HEK293 (cell line): ENCODE measurements around the gene MCM7.
A peak's percentile ranks its signal among the peaks of the same experiment; 100 is the strongest.

ENCODE experiments used
- CTCF ChIA-PET: fragments of 350-600 bp; formaldehyde crosslinking; extraction: SDS; loops from one replicate; lab custom pipeline; 2021; ENCODE audit warnings: antibody characterized with exemption; lab: Yijun Ruan, JAX
- POLR2A ChIA-PET: fragments of 300-600 bp; formaldehyde crosslinking; extraction: SDS; loops from one replicate; lab custom pipeline; 2020; ENCODE audit warnings: antibody characterized with exemption, inconsistent platforms; lab: Yijun Ruan, JAX
- H3K27ac ChIP-seq: fragments of 200-500 bp; sonication (Bioruptor generic); 2 replicates; pipeline ENCODE4 v1.5.1; 2014; ENCODE audit warnings: low read depth, low read length, control low read depth, inconsistent platforms; ENCODE audit errors: extremely low read depth
- H3K36me3 ChIP-seq, 2 experiments: fragments of 200-500 bp in 1 of 2; sonication (Bioruptor generic) in 1 of 2; 1 replicate in 1 of 2; 2 replicates in 1 of 2; pipeline ENCODE4 v1.5.1; 2014 to 2017; ENCODE audit warnings: inconsistent platforms in 2 of 2, low read length in 2 of 2; ENCODE audit not compliant: control insufficient read depth in 2 of 2, insufficient read depth in 1 of 2
- H3K4me1 ChIP-seq: fragments of 200-500 bp; sonication (Bioruptor generic); 2 replicates; pipeline ENCODE4 v1.5.1; 2014; ENCODE audit warnings: mild to moderate bottlenecking, low read length, inconsistent platforms; ENCODE audit not compliant: control insufficient read depth, insufficient read depth
- H3K4me3 ChIP-seq: 2 replicates; pipeline ENCODE4 v1.5.1; 2011; ENCODE audit warnings: low read depth, mild to moderate bottlenecking, control low read depth, low read length, moderate library complexity
- H3K9me3 ChIP-seq: fragments of 200-500 bp; sonication (Bioruptor generic); 2 replicates; pipeline ENCODE4 v1.5.1; 2014; ENCODE audit warnings: low read depth, low read length, inconsistent platforms; ENCODE audit not compliant: control insufficient read depth, insufficient read depth
- IKZF3 ChIP-seq: fragments of 450-650 bp; IDR thresholded peaks from 2 replicates; pipeline ENCODE4 v1.5.0; 2018; ENCODE audit warnings: missing biosample characterization, mild to moderate bottlenecking, missing genetic modification characterization, moderate library complexity
- KLF1 ChIP-seq: fragments of 450-650 bp; formaldehyde crosslinking; IDR thresholded peaks from 2 replicates; pipeline ENCODE4 v1.5.1; 2016; ENCODE audit warnings: missing biosample characterization, missing genetic modification characterization
- KLF9 ChIP-seq: fragments of 450-650 bp; formaldehyde crosslinking; IDR thresholded peaks from 2 replicates; pipeline ENCODE4 v1.5.1; 2016; ENCODE audit warnings: missing biosample characterization, missing genetic modification characterization, low read depth
- SALL2 ChIP-seq: fragments of 450-650 bp; formaldehyde crosslinking; IDR thresholded peaks from 2 replicates; pipeline ENCODE4 v1.5.0; 2017; ENCODE audit warnings: missing biosample characterization, mild to moderate bottlenecking, missing genetic modification characterization, borderline replicate concordance
- SP2 ChIP-seq: fragments of 450-650 bp; formaldehyde crosslinking; IDR thresholded peaks from 2 replicates; pipeline ENCODE4 v1.5.1; 2016; ENCODE audit warnings: missing biosample characterization, missing genetic modification characterization
- YY1 ChIP-seq: fragments of 450-650 bp; formaldehyde crosslinking; IDR thresholded peaks from 2 replicates; pipeline ENCODE4 v1.5.1; 2018; ENCODE audit warnings: missing biosample characterization, missing genetic modification characterization
- ZBTB1 ChIP-seq: fragments of 450-650 bp; formaldehyde crosslinking; IDR thresholded peaks from 2 replicates; pipeline ENCODE4 v1.5.1; 2016; ENCODE audit warnings: missing biosample characterization, missing genetic modification characterization
- ZBTB48 ChIP-seq: fragments of 450-650 bp; formaldehyde crosslinking; IDR thresholded peaks from 2 replicates; pipeline ENCODE4 v1.5.1; 2016; ENCODE audit warnings: missing biosample characterization, missing genetic modification characterization
- ZBTB8A ChIP-seq: fragments of 450-650 bp; formaldehyde crosslinking; IDR thresholded peaks from 2 replicates; pipeline ENCODE4 v1.5.1; 2016; ENCODE audit warnings: missing biosample characterization, missing genetic modification characterization
- ZIC2 ChIP-seq: fragments of 450-650 bp; formaldehyde crosslinking; IDR thresholded peaks from 2 replicates; pipeline ENCODE4 v1.5.1; 2016; ENCODE audit warnings: missing biosample characterization, missing genetic modification characterization
- ZNF121 ChIP-seq: fragments of 450-650 bp; formaldehyde crosslinking; IDR thresholded peaks from 2 replicates; pipeline ENCODE4 v1.5.1; 2016; ENCODE audit warnings: missing biosample characterization, missing genetic modification characterization
- ZNF133 ChIP-seq: fragments of 450-650 bp; formaldehyde crosslinking; IDR thresholded peaks from 2 replicates; pipeline ENCODE4 v1.5.1; 2016; ENCODE audit warnings: missing biosample characterization, missing genetic modification characterization
- ZNF214 ChIP-seq: fragments of 450-650 bp; formaldehyde crosslinking; IDR thresholded peaks from 2 replicates; pipeline ENCODE4 v1.5.1; 2017; ENCODE audit warnings: missing biosample characterization, mild to moderate bottlenecking, missing genetic modification characterization, borderline replicate concordance
- ZNF366 ChIP-seq: fragments of 450-650 bp; formaldehyde crosslinking; conservative IDR thresholded peaks from 2 replicates; pipeline ENCODE4 v1.5.1; 2016; ENCODE audit warnings: missing biosample characterization, missing genetic modification characterization
- ZNF391 ChIP-seq: fragments of 450-650 bp; formaldehyde crosslinking; IDR thresholded peaks from 2 replicates; pipeline ENCODE4 v1.5.1; 2016; ENCODE audit warnings: low read depth, missing biosample characterization, missing genetic modification characterization, borderline replicate concordance
- ZNF394 ChIP-seq: fragments of 450-650 bp; formaldehyde crosslinking; IDR thresholded peaks from 2 replicates; pipeline ENCODE4 v1.5.1; 2016; ENCODE audit warnings: missing biosample characterization, missing genetic modification characterization, mild to moderate bottlenecking, moderate library complexity, borderline replicate concordance
- ZNF404 ChIP-seq: fragments of 450-650 bp; formaldehyde crosslinking; IDR thresholded peaks from 2 replicates; pipeline ENCODE4 v1.5.1; 2017; ENCODE audit warnings: missing biosample characterization, missing genetic modification characterization
- ZNF416 ChIP-seq: fragments of 450-650 bp; formaldehyde crosslinking; IDR thresholded peaks from 2 replicates; pipeline ENCODE4 v1.5.1; 2016; ENCODE audit warnings: missing biosample characterization, missing genetic modification characterization
- ZNF501 ChIP-seq: fragments of 450-650 bp; formaldehyde crosslinking; IDR thresholded peaks from 2 replicates; pipeline ENCODE4 v1.5.1; 2016; ENCODE audit warnings: missing biosample characterization, missing genetic modification characterization
- ZNF623 ChIP-seq: fragments of 450-650 bp; formaldehyde crosslinking; IDR thresholded peaks from 2 replicates; pipeline ENCODE4 v1.5.1; 2016; ENCODE audit warnings: missing biosample characterization, missing genetic modification characterization
- ZNF768 ChIP-seq: fragments of 450-650 bp; formaldehyde crosslinking; IDR thresholded peaks from 2 replicates; pipeline ENCODE4 v1.5.1; 2018; ENCODE audit warnings: missing biosample characterization, mild to moderate bottlenecking, missing genetic modification characterization
- TF ChIP-seq, protein P1 (sequence below): fragments of 450-650 bp; formaldehyde crosslinking; optimal IDR thresholded peaks from 2 replicates; pipeline ENCODE3; 2016; ENCODE audit warnings: missing biosample characterization, mild to moderate bottlenecking, missing genetic modification characterization
- TF ChIP-seq, protein P2 (sequence below): fragments of 450-650 bp; formaldehyde crosslinking; conservative IDR thresholded peaks from 2 replicates; pipeline ENCODE4 v1.5.1; 2016; ENCODE audit warnings: low read depth, missing biosample characterization, missing genetic modification characterization
- TF ChIP-seq, protein P3 (sequence below): fragments of 450-650 bp; formaldehyde crosslinking; IDR thresholded peaks from 2 replicates; pipeline ENCODE4 v1.5.1; 2016; ENCODE audit warnings: missing biosample characterization, missing genetic modification characterization
- TF ChIP-seq, protein P4 (sequence below): fragments of 450-650 bp; formaldehyde crosslinking; IDR thresholded peaks from 2 replicates; pipeline ENCODE4 v1.5.1; 2016; ENCODE audit warnings: missing biosample characterization, missing genetic modification characterization
- TF ChIP-seq, protein P5 (sequence below): fragments of 450-650 bp; formaldehyde crosslinking; IDR thresholded peaks from 2 replicates; pipeline ENCODE4; 2016; ENCODE audit warnings: missing biosample characterization, missing genetic modification characterization

Gene MCM7

DNA sequence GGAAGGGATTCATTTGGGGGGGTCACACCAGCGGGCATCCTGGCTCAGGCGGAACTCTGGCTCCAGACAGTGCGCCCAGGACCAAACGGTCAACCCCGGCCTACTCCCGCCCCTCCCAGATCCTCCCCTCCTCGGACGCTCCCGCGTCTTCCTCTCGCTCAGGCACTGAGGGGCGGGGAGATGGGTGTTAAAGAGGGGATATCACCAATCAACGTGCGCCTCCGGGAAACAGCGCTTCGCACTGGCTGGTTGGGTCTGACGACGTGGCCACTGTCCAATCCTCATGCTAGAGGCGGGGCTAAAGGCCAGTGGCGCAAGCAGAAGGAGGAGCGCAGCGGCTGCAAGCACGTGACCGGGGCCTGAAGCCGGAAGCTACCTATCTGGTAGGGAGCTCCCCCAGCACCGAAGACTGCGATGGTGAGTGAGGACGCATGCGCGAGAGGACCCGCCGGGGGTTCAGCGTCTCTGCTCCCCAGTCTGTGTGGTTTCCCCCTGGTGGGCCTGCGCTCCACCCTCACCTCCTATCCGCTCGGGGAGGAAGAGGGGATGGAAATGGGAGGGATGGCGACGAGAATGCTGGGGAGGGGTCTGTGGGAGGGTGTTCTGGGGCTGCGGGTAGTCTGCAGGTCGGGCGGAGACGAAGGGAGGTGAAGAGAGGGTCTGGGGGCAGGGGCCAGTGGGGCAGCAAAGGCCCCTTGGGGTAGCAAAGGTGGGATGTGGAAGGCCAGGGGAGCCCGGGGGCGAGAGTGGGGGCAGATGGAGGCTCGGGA lies 47.5 kb upstream of the MCM7 start, which contains the start of gene LAMTOR4 (continued):
- TF ChIP-seq ZNF391 (tag by site-specific recombination) (peak; percentile 79; the same call in 1 of the 2 replicates), KLF9 (peak; percentile 63), ZIC2 (peak; percentile 82), ZNF416 (tag by site-specific recombination) (no peak), SALL2 (tag by site-specific recombination) (no peak), IKZF3 (peak; percentile 86), YY1 (no peak), ZNF501 (tag by site-specific recombination) (peak; percentile 93), SP2 (tag by site-specific recombination) (peak; percentile 100), ZBTB8A (tag by site-specific recombination) (peak; percentile 16; the same call in 1 of the 2 replicates), ZNF394 (tag by site-specific recombination) (peak; percentile 54; the same call in 1 of the 2 replicates), ZNF133 (tag by site-specific recombination) (no peak), KLF1 (tag by site-specific recombination) (peak; percentile 35; the same call in 1 of the 2 replicates), ZNF404 (tag by site-specific recombination) (no peak), ZNF366 (tag by site-specific recombination) (peak; percentile 63)
- TF ChIP-seq, protein P1, sequence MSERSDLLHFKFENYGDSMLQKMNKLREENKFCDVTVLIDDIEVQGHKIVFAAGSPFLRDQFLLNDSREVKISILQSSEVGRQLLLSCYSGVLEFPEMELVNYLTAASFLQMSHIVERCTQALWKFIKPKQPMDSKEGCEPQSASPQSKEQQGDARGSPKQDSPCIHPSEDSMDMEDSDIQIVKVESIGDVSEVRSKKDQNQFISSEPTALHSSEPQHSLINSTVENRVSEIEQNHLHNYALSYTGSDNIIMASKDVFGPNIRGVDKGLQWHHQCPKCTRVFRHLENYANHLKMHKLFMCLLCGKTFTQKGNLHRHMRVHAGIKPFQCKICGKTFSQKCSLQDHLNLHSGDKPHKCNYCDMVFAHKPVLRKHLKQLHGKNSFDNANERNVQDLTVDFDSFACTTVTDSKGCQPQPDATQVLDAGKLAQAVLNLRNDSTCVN (tag by site-specific recombination) = peak; percentile 42
- TF ChIP-seq, protein P2, sequence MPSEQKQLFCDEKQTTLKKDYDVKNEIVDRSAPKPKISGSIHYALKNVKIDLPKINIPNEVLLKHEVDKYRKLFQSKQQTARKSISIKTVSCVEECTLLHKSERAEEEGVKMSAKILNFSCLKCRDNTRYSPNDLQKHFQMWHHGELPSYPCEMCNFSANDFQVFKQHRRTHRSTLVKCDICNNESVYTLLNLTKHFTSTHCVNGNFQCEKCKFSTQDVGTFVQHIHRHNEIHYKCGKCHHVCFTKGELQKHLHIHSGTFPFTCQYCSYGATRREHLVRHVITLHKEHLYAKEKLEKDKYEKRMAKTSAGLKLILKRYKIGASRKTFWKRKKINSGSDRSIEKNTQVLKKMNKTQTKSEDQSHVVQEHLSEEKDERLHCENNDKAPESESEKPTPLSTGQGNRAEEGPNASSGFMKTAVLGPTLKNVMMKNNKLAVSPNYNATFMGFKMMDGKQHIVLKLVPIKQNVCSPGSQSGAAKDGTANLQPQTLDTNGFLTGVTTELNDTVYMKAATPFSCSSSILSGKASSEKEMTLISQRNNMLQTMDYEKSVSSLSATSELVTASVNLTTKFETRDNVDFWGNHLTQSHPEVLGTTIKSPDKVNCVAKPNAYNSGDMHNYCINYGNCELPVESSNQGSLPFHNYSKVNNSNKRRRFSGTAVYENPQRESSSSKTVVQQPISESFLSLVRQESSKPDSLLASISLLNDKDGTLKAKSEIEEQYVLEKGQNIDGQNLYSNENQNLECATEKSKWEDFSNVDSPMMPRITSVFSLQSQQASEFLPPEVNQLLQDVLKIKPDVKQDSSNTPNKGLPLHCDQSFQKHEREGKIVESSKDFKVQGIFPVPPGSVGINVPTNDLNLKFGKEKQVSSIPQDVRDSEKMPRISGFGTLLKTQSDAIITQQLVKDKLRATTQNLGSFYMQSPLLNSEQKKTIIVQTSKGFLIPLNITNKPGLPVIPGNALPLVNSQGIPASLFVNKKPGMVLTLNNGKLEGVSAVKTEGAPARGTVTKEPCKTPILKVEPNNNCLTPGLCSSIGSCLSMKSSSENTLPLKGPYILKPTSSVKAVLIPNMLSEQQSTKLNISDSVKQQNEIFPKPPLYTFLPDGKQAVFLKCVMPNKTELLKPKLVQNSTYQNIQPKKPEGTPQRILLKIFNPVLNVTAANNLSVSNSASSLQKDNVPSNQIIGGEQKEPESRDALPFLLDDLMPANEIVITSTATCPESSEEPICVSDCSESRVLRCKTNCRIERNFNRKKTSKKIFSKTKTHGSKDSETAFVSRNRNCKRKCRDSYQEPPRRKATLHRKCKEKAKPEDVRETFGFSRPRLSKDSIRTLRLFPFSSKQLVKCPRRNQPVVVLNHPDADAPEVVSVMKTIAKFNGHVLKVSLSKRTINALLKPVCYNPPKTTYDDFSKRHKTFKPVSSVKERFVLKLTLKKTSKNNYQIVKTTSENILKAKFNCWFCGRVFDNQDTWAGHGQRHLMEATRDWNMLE = 0 out of 2 replicates have a peak, but pooled peaks have one; percentile 11
- TF ChIP-seq, protein P3, sequence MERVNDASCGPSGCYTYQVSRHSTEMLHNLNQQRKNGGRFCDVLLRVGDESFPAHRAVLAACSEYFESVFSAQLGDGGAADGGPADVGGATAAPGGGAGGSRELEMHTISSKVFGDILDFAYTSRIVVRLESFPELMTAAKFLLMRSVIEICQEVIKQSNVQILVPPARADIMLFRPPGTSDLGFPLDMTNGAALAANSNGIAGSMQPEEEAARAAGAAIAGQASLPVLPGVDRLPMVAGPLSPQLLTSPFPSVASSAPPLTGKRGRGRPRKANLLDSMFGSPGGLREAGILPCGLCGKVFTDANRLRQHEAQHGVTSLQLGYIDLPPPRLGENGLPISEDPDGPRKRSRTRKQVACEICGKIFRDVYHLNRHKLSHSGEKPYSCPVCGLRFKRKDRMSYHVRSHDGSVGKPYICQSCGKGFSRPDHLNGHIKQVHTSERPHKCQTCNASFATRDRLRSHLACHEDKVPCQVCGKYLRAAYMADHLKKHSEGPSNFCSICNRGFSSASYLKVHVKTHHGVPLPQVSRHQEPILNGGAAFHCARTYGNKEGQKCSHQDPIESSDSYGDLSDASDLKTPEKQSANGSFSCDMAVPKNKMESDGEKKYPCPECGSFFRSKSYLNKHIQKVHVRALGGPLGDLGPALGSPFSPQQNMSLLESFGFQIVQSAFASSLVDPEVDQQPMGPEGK = peak; percentile 99
- TF ChIP-seq, all 188 proteins: peak for 49

DNA sequence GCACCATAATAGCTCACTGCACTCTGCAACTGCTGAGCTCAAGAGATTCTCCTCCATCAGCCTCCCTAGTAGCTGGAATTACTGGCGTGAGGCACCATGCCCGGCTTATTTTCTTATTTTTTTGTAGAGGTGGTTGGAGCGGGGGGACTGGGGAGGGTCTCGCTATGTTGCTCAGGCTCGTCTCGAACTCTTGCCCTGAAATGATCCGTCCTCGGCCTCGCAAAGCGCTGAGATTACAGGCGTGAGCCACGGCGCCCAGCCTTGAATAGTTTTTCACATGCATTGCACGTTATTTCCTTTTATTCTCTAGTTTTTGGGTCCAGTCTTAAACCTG lies 47.0 kb upstream of the MCM7 start:
- H3K9me3 ChIP-seq = no peaks in the 10 kb centered on the region
- peaks cover 10% of the 10 kb centered on the region for H3K4me1 ChIP-seq
- peak overlapping the region; percentile 13; the same call in 1 of the 2 replicates for H3K27ac ChIP-seq
- peaks cover 15 to 18% of the 10 kb centered on the region in 2 experiments; a peak in 2 of 3 replicates for H3K36me3 ChIP-seq
- H3K4me3 ChIP-seq = peak overlapping the region; percentile 20
- ChIA-PET CTCF (interaction anchor here (0.7 to 1.0 kb wide), 3 partner anchors 11 to 41 kb away, joined by 3 to 7 read pairs (median 3); partner anchors contain the start of gene TRAPPC14), POLR2A (interaction anchor here (0.6 to 3.5 kb wide), 23 partner anchors 8 to 281 kb away, joined by 3 to 38 read pairs (median 6); partner anchors contain the start of genes AP4M1, GAL3ST4, GPC2 and MBLAC1)
- TF ChIP-seq ZNF768 (tag by site-specific recombination) = no peak
- TF ChIP-seq, protein P4, sequence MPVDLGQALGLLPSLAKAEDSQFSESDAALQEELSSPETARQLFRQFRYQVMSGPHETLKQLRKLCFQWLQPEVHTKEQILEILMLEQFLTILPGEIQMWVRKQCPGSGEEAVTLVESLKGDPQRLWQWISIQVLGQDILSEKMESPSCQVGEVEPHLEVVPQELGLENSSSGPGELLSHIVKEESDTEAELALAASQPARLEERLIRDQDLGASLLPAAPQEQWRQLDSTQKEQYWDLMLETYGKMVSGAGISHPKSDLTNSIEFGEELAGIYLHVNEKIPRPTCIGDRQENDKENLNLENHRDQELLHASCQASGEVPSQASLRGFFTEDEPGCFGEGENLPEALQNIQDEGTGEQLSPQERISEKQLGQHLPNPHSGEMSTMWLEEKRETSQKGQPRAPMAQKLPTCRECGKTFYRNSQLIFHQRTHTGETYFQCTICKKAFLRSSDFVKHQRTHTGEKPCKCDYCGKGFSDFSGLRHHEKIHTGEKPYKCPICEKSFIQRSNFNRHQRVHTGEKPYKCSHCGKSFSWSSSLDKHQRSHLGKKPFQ (tag by site-specific recombination) = no peak
- TF ChIP-seq, protein P5, sequence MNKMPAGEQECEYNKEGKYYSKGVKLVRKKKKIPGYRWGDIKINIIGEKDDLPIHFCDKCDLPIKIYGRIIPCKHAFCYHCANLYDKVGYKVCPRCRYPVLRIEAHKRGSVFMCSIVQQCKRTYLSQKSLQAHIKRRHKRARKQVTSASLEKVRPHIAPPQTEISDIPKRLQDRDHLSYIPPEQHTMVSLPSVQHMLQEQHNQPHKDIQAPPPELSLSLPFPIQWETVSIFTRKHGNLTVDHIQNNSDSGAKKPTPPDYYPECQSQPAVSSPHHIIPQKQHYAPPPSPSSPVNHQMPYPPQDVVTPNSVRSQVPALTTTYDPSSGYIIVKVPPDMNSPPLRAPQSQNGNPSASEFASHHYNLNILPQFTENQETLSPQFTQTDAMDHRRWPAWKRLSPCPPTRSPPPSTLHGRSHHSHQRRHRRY (tag by site-specific recombination) = no peak
- no peak for TF ChIP-seq ZNF623 (tag by site-specific recombination)
- TF ChIP-seq ZNF366 (tag by site-specific recombination) = no peak
- TF ChIP-seq ZNF214 (tag by site-specific recombination) = no peak
- no peak for TF ChIP-seq ZBTB1 (tag by site-specific recombination)
- TF ChIP-seq ZNF121 = 0 out of 2 replicates have a peak, but pooled peaks have one; percentile 20
- no peak for TF ChIP-seq ZBTB48 (tag by site-specific recombination)
